ENCODE results near the gene SLC39A7.

DNA sequence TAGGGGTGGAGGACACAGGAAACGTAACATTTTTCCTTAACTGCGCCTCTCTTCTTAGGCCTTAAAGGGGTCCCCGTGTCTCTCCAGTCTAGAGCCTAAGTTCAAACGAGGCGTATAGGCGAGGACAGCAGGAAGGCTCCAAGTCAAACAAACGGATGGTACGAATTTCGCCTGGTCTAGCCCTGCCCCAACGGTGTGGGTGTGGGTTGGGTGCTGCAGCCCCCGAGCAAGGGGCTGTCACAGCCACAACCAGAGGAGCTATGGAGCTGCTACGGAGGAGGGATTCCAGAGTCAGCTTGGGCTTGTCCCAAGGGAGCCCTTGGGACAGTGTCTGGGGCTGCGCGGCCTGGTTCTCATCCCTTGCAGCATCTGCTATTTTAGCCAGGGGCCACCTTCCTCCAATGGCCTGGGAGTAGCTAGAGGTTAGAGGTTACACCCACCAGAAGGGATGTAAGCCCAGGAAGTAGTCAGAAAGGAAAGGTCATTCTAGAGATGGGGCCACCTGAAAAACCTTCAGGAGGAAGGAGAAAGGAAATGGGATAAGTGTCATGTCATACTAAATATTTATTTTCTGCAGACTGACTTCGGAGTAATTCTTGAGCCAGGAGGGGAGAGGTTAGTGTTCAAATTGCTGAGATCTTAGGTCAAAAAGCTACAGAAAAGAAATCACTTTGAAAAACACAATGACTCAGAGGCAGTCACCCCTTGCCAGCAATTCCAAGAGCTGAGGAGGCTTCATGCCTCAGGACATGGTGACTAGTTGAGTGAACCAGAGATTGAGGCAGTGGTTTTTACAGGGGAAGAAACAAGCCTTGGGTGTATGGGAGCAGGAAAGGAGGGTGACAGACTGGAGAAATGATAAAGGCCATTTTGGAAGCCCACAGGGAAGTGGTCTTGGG lies 49.3 kb downstream of the SLC39A7 start:
- TF ChIP-seq YY1 (IDR thresholded peaks at IDR 0.05; ENCODE audit: insufficient read depth, insufficient read length) (no peak), ZNF274 (IDR thresholded peaks at IDR 0.05; ENCODE audit: low read depth, low read length) (no peak), SUZ12 (IDR thresholded peaks at IDR 0.05; ENCODE audit: extremely low read depth, insufficient read depth, insufficient read length) (no peak)

All from NT2/D1 (cell line).